Lower leg skin (tissue), 4 donors: Measurements from ENCODE around the gene HMGN1. TPM values are rescaled to one million over a fixed set of nuclear protein-coding genes. Genes with fewer than 3 reads are reported as not detected.

Source experiments
- DNase-seq, 2 donors: peaks; one replicate each; pipeline ENCODE4 v3.0.0-alpha.2; 2019; ENCODE audit warnings: low spot score in 2 of 2
- H3K4me3 ChIP-seq: fragments of 200-600 bp; sonication (generic); 2 replicates; pipeline ENCODE4 v1.5.1; 2017; ENCODE audit warnings: mild to moderate bottlenecking, low read depth; ENCODE audit not compliant: poor library complexity, severe bottlenecking
- POLR2A ChIP-seq, 2 donors: fragments of 450-650 bp; IDR thresholded peaks; one replicate each; pipeline ENCODE4 v1.6.1; 2016 to 2017; ENCODE audit warnings: antibody characterized with exemption in 2 of 2, mild to moderate bottlenecking in 1 of 2, moderate library complexity in 1 of 2
- WGBS, 2 donors: methylation state at CpG; one replicate each; pipeline ENCODE4 v1.1.5; 2018; 5-methylcytosine and 5-hydroxymethylcytosine counted together
- intact Hi-C: fragments of 100-400 bp; cut with DNase I; formaldehyde crosslinking; loops from one replicate; pipeline ENCODE4 v1.15.0; 2023; ENCODE audit warnings: low total_unique reads
- total RNA-seq, 4 donors: library from RNA; depleted of rRNA; stranded (reverse); fragments of >200 nt; gene quantifications; one replicate each; pipeline ENCODE4 v1.1.0, GENCODE V29; 2016
- TF ChIP-seq, protein P1 (sequence below), 3 donors: fragments of 450-650 bp; IDR thresholded peaks; one replicate each; pipeline ENCODE4 v1.5.1; 2016; ENCODE audit warnings: antibody characterized with exemption in 3 of 3, mild to moderate bottlenecking in 3 of 3, moderate library complexity in 2 of 3

HMGN1 gene, protein sequence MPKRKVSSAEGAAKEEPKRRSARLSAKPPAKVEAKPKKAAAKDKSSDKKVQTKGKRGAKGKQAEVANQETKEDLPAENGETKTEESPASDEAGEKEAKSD
- 100 to 1,000 TPM; 103 to 126 (median 111) TPM for total RNA-seq

DNA sequence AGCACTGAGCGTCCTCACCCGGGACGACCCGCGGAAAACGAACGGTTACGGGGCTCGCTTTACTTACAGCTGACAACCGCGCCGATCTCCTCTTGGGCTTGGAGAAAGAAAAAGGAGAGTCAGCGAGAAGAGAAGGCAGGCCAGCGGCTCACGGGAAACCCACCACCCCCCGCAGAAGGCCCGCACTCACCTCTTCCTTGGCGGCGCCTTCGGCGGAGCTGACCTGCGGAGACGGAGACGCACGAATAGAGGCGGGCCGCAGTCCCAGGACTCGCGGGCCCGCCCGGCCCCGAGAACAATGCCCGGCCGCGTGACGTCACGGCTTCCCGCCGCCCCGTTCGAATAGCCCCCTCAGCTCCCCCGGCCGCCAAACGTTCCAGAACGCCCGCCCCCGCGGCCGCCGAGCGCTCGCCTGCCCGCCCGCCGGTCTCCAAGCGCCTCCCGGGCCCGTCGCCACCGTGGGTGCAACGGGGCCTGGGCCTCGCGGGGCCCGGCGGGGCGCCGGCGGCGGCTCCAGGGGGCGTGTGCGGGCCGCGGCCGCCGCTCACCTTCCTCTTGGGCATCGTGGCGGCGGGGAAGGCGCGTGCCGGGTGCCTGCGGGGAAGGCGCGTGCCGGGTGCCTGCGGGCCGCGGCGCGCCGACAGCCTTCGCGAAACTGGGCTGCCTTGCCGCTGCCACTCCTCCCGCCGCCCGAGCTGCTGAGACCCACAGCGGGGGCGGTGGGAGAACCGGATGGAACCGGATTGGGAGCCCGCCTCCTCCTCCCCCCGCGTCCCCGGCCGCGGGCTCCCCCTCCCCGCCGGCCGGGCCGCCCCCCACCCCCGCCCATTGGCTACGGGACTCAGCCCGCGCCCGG, at the start of gene HMGN1:
Gene HMGN1 (minus strand): TSS at position 734 of the 856 bp plus-strand sequence. CDS start 171 bp downstream, at position 563.
- peak; percentile 73 to 96 for DNase-seq
- peak within 1 kb of the TSS; percentile 73 for H3K4me3 ChIP-seq
- 0% methylated on average over 29 to 38 of the region's 116 CpGs for WGBS, 2 donors
- TF ChIP-seq, protein P1, sequence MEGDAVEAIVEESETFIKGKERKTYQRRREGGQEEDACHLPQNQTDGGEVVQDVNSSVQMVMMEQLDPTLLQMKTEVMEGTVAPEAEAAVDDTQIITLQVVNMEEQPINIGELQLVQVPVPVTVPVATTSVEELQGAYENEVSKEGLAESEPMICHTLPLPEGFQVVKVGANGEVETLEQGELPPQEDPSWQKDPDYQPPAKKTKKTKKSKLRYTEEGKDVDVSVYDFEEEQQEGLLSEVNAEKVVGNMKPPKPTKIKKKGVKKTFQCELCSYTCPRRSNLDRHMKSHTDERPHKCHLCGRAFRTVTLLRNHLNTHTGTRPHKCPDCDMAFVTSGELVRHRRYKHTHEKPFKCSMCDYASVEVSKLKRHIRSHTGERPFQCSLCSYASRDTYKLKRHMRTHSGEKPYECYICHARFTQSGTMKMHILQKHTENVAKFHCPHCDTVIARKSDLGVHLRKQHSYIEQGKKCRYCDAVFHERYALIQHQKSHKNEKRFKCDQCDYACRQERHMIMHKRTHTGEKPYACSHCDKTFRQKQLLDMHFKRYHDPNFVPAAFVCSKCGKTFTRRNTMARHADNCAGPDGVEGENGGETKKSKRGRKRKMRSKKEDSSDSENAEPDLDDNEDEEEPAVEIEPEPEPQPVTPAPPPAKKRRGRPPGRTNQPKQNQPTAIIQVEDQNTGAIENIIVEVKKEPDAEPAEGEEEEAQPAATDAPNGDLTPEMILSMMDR (IDR thresholded peaks at IDR 0.05) = no peak
- peak in 1 of 2 donors; percentile 27 for TF ChIP-seq POLR2A (IDR thresholded peaks at IDR 0.05)
- intact Hi-C loops = no loop called here

- DNase-seq = no peak
- intact Hi-C loops = no loop called here
- WGBS, 2 donors = 91 to 92% methylated on average over 11 of the region's 11 CpGs
Observed at GRCh38 chr21:39397646-39398385, 48.9 kb upstream of the HMGN1 start.

GRCh38 chr21:39392981-39393380, 44.1 kb upstream of the HMGN1 start:
- WGBS, 2 donors = 91% methylated on average over 7 of the region's 7 CpGs
- DNase-seq = peak in 1 of 2 donors; percentile 23

More at GRCh38 chr21:39397646-39398385, 48.9 kb upstream of the HMGN1 start:
- H3K4me3 ChIP-seq = no peak overlapping the region
- no peak for TF ChIP-seq POLR2A (IDR thresholded peaks at IDR 0.05)
- TF ChIP-seq, protein P1 (IDR thresholded peaks at IDR 0.05) = no peak

DNA sequence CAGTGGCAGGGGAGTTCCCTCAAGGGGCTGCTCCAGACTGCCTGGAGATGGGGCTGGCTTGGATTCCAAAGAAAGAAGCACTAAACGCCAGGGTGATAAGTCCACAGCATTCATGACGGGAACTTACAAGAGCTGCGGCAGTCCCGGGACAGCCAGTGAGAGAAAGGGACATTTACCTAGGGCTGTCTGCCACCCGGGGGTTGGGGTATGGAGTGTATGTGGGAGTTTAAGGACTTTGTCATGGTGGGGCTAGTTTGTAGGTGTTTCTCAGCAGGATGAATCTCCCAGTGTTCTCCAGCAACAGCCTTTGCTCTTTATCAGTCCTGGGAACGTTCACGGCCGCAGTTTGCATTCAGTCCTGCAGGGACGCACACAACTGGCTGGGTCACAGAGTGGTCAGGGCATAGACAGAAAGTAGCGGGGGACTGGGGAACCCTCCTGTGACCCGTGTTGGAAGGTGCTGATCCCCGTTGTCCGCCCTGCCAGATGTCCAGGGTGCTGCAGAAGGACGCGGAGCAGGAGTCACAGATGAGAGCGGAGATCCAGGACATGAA, 41.4 kb upstream of the HMGN1 start:
- no peak for TF ChIP-seq POLR2A (IDR thresholded peaks at IDR 0.05)
- TF ChIP-seq, protein P1 (IDR thresholded peaks at IDR 0.05) = no peak
- 83 to 85% methylated on average over 16 of the region's 16 CpGs for WGBS, 2 donors

More at GRCh38 chr21:39392981-39393380, 44.1 kb upstream of the HMGN1 start:
- H3K4me3 ChIP-seq = no peak overlapping the region
- intact Hi-C loops = no loop called here
- TF ChIP-seq POLR2A (IDR thresholded peaks at IDR 0.05) = no peak
- TF ChIP-seq, protein P1 (IDR thresholded peaks at IDR 0.05) = no peak

DNA sequence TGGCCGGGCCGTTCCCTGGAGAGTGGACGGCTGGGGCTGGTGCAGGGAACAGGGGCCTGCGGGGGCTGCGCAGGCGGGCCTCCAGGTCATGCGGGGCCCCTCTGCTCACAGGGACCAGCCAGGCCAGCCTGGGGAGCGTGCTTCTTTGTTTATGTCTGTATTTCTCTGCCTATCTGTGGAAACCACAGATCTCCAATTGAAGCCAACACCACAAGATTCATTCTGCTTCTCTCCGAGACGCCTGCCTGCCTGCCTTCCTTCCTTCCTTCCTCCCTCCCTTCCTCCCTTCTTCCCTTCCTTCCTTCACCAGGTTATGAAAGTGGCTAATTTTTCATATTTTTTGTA, 39.9 kb upstream of the HMGN1 start:
- intact Hi-C loops = loop anchor here (5.0 kb wide), 1 partner anchor 76 kb away; the partner anchor contains the start of gene BRWD1
- H3K4me3 ChIP-seq = no peak overlapping the region
- 1 to 2% methylated on average over 6 to 10 of the region's 10 CpGs for WGBS, 2 donors
- TF ChIP-seq, protein P1 (IDR thresholded peaks at IDR 0.05) = no peak
- TF ChIP-seq POLR2A (IDR thresholded peaks at IDR 0.05) = no peak
- DNase-seq = no peak

More for the DNA sequence above, 41.4 kb upstream of the HMGN1 start:
- intact Hi-C loops = no loop called here
- peak in 1 of 2 donors; percentile 75 for DNase-seq
- no peak overlapping the region for H3K4me3 ChIP-seq
